ENCODE results near the gene HSF2.
"Not testable (repeated sequence)": the region's sequence is repeated elsewhere in the genome, so short reads cannot be mapped to it uniquely, and the experiment has no call there.

HSF2 gene

GRCh38 chr6:122455116-122455515 is 55.7 kb downstream of the HSF2 start:
- DNase-seq = not testable (repeated sequence)

DNA sequence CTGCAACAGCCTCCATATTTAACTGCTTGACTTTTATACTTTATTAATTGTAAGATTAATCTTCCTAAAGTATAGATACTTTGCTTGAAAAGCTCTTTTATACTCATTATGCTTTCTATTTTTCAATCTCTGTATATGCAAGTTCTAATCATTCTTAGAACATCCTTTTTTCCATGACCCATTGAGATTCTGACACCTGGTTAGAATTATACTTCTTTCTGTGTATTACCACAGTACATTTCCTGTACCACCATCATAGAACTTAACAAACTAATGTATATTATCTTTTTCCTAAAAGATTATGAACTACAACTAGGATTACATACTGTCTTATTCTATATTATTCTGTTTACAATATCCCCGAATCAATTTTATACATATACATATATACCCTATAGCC is 58.6 kb downstream of the HSF2 start:
- no peak for DNase-seq

- no peak for DNase-seq
Measured at GRCh38 chr6:122459240-122459639, 59.8 kb downstream of the HSF2 start.

GRCh38 chr6:122459865-122460416 is 60.5 kb downstream of the HSF2 start:
- not testable (repeated sequence) for DNase-seq

- DNase-seq = no peak
Measured at GRCh38 chr6:122461885-122462284, 62.4 kb downstream of the HSF2 start.

DNA sequence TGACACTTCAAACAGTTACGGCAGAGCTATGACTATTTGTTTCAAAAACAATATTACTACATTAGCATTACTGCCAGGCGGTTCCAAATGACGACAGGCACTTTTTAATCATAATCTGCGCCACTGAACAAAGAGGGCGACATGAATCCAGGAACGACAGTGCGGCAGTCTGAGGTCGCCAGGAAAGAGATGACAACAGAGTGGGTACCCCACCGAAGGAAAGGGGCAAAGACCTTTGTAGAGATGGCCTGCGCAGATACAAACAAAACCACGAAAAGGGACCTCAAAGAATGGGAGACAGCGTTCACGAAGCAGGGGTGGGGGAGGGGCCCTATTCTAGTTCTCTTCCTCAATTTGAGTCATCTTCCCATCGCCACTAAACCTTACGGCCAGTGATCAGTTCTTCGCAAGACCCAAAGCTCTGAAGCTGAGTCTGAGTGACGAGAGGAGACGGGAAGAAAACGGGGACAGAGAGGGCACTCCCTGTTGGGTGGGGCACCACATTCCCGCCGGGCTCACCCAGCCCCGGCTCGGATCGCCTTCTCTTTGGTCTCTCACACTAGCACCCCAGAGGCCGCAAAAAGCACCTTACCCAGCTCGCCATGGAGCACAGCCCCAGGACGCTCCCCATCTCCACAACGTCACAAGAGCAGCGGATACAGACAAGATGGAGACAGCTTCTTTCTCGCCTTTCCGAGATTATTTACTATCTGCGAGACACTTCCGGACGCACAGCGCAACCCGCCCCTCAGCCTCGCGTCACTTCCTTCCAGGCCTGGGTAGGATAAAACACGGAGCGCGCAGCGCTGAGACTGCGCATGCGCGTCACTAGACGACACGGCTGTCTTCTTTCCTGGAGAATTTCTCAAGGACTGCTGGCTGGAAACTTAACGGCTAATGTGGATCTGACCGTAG is 71.9 kb downstream of the HSF2 start, which contains the start of gene SERINC1:
TSS of gene SERINC1 (minus strand) at position 701 of the 915 bp plus-strand sequence. CDS start at position 631, 70 bp downstream.
- DNase-seq = peak; percentile 95

DNA sequence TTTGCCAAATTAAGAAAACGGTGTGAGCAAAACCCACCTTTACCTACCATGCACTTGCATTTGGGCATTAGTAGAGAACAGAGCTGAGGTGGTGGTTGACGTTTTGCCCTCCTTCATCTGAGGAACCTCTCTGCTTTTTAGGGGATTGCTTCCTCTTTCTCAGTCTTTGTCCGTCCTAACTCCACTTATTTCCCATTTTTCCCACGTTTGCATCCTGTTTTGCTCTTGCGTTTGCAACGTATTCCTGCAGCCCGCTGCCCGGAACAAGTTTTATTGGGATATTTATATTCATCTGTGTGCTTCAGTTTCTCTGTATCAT is 72.5 kb downstream of the HSF2 start:
- DNase-seq = no peak

DNA sequence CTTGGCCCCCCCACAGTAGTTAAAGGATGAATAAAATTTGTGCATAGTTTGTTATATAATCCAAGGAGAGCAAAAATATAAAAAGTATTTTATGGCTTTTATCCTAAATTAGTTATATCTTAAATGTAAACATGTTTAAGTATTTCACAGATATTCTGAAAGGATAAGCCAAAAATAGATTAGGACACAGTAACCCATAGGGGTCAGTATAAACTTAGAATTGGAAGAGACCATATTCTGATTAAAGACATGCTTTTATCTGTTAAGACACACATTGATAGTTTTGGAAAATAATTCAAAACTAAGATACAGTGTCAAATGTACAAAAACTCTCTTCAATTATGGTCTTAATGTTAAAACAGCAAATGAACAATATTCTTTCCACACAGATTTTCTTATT is 76.7 kb downstream of the HSF2 start:
- peak; percentile 19 for DNase-seq

GRCh38 chr6:122482750-122483080 is 83.3 kb downstream of the HSF2 start:
- DNase-seq = no peak
